Measurements from ENCODE around the gene SLC31A1.

Gene SLC31A1

DNA sequence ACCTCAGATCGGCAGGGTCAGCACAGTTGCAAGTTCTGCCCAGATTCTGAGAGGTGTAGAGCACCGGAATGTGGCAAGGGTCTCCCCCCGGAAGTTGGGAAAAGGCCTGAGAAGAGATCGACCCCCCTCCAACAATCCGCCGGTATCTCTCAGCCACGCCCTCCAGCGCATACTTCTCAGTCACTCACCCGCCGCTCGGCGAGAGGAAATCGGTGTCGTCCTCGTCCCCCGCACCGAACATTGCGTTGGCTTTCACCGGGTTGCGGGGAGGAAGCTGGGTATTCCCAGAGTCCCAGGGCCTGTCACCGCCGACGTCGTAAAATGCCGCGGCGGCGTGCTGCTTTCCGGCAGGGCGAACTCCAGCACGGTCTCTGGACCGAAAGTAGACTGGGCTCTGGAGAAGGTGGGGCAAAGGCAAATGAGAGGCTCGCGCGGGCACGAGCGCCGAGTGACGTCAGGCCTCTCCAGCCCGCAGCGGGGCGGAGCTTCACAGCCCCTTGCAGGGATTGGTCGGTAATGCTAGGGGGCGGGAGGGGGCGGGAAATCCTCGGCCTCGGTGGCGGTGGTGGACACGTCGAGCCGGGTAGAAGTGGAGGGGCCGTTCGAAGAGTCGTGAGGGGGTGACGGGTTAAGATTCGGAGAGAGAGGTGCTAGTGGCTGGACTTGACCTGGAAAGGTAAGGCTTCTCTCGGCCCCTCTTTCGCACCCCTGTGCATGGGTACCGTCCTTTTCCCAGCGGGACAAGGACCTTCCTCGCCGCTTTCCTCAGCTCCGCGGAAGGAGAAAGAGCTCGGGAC is at the start of gene SLC31A1, which contains the start of gene FKBP15:
SLC31A1 (plus strand) TSS at position 542 of the 797 bp plus-strand sequence. CDS start 34,605 bp downstream, outside the sequence.
FKBP15 (minus strand) TSS at position 275 of the 797 bp plus-strand sequence; CDS start at position 241, 34 bp downstream.
- DNase-seq: peak; percentile 98

DNA sequence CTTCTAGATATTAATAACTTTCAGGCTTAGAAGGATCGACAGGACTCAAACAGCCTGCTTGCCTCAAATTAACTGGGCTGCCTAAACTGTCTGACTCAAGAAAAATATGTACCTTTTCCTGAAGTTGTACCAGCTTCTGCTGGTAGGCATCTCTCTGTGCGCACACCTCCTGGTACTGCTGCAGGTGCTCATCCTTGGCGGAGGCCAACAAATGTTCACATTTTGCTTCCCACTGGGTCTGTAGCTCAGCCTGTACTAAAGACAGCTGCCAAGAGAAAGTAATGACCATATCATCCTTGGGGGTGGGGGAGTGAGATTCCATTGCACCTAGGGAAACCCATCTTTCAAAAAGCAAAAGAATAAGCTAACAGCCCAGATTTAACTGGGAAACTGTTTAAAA is 48.0 kb upstream of the SLC31A1 start:
- DNase-seq: no peak

DNA sequence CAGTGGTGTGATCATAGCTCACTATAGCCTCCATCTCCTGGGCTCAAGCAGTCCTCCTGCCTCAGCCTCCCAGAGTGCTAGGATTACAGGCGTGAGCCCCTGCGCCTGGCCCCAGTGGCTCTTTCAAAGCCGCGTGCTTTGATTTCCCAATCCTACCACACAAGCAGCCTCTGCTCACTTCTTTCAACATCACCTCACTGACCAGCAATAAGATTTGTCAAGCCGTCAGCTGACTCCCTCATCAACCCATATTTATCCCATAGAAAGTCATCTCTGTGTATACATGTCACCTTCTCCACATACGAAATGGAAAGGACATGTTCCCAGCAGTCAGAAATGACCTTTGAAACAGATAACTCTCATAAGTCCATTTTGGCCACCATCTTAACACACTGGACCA is 44.5 kb upstream of the SLC31A1 start:
- no peak for DNase-seq

DNA sequence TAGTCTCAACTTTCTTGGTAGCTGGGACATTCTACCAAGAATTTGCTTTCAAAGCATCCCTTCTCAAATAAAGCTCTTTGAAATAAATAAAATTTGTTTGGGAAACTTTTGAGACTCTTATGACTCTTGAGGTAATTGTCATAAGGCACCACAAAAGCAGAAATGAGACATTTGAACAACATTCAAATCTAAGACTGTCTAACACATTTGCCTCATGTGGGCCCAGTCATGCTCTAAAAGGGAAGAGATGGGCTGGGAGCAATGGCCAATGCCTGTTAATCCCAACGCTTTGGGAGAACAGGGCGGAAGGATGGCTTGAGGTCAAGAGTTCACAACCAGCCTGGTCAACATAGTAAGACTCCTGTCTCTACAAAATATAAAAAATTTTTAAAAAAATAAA is 44.1 kb upstream of the SLC31A1 start:
- DNase-seq: no peak

DNA sequence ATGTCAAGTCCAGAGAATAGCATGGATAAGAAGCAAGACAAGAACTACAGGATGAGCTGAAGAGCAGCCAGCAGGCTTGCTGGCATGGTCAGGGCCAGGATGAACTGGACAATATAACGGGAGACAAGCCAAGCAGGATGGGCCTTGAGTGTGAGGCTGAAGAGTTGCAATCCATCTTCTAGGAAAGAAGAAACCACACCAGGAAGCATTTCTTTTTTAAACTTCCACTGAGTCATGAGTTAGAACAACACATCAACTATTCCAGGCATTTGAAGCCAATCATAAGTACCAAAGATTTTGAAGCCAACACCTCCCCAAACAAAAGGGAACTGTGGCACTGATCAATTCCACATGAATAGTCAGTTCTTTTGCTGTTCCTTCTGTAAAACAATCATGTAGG is 43.3 kb upstream of the SLC31A1 start:
- peak; percentile 7 for DNase-seq

DNA sequence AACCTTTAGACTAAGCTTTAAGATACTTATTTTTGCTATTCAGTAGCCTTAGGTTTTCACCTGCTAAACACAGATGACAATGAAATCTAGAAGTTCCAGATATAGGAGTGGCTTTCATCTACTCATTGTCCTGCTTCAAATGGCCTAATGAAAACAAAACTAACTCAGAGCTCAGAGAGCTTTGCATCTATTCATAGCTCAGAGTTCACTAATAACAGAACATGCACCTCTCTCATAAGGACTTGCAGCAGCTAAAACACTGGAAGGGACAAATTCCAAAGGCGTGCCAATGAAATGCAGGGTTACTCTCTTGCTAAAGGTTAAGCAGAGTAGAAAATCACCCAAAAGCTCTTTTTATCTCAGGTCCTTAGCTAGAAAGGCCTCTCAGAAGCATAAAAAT is 41.5 kb upstream of the SLC31A1 start:
- no peak for DNase-seq

DNA sequence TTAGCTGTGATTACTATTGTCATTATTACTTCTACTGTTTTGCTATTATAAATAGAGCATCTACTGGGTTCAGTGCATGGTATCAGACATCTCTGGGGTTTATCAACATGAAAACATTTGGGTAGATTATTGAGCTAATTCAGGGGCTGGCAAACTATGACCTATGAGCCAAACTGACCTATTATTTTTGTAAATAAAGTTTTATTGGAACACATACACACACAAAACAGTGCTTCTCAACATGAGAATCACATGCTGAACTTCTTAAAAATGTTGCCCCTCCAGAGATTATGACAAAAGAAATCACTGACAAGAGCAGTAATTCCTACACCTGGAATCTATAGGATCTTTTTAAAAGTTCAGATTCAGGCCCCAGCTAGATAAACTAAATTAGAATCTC is 40.2 kb upstream of the SLC31A1 start:
- DNase-seq: no peak

DNA sequence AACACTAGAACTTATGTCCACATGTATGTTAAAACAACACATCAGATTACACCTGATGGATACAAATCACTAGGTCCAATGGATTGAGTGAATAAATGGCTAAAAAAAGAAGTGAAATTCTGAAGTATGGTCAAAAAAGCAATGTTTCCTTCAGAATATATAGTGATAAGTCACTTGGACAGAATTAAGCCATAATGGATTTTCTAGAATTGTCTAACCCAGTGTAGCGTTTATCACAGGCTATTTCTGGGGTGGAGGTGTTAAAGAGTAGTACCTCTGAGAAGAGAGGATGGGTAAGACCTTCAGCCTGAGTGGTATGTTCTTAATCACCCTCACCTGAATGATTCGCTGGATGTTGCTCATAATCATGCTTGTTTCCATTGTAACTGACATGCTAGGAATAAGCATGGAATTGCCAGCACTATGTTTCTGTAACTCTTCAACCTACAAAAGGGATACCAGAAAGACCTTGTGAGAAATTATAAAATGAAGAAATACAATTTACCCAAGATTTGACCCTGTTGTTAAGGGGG is 37.3 kb upstream of the SLC31A1 start:
- no peak for DNase-seq

DNA sequence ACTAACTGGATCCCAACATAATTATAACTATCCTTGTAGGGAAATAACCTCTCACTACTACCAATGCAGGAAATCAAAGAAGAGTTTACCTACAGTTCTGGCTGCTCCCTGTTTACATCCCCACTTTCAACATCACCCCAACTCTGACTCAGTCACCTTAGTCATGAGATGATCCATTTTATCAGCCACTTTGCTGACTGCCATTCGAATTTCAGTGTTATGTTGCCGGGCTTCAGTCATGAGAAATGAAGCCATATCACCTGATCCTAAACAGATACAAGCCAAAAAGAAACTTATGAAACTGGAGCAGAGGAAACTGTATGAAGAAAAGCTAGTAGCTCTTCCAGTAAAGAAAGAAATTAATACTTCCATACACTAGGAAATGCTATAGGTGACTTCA is 36.8 kb upstream of the SLC31A1 start:
- no peak for DNase-seq

DNA sequence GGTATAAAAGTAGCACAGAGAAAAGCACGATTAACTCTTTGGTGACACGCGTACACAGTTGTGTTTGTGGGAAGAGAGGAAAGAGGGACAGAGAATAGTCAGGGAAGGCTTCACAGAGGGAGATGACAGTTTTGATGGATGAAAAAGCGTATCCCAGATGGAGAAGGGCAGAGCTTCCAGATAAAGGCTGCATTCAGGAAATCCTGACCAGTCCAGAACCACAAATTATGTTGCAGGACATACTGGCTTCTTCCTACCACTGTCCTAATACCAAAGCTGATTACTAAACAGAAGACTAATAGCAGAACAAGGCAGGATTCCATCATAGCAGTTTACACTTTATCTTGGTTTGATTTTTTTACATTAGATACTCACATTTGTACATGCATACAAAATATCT is 36.1 kb upstream of the SLC31A1 start:
- no peak for DNase-seq

DNA sequence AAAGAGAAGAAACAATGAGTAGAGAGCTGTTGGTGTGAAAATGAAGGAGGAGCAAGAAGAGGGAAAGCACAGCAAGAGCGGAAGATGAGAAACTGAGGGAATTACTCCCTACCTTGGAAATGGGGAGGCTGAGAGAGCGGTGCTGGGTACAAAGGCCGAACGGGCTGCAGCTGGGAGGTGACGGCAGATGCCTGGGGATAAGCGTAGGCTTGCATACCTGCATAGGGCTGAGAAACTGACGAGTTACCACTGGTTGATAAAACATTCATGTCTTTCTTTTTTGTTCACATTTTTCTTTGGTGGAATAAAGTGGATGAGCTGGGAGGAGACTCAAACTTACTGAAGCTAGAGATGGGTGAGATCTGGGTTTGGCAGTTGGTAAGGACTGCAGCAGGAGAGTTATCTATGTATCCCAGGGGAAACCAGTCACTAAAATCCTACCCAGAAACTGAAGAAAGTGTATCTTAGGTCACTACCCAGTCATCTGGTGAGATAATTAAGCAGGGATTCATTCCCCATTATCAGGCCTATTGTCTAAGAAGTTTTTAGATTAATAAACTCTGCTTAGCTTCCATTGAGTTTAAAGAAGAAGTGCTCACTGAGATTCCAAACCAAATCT is 35.1 kb upstream of the SLC31A1 start:
- DNase-seq: no peak

DNA sequence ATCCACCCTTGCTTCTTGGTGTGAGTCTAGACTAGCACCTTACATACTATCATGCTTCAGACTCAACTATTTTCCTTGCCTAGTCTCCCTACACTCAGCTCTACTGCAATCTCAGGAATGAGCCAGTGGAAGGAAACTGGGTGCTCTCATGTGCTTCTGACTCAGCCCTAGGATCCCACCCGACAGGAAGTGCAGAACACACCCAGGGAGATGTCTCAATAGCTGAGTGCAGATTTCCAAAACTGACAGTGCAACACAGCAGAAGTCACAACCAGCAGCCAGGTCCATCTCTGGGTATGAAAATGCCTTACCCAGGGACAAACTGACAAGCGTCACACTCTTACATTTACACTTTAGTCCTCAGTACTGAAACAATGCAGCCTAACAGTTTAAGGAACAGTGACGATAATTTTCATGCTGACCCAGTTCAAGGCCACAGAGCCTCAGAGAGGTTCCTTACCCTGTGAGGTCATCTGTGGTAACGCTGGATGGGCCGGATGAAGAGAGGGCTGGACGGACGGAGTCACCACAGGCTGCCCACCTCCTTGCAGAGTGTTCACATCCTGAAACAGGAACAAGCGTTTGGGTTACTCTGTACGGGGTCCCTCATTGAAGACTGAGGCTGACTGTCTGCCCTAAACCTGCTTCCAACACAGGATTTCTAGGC is 33.3 kb upstream of the SLC31A1 start:
- DNase-seq: peak; percentile 80

DNA sequence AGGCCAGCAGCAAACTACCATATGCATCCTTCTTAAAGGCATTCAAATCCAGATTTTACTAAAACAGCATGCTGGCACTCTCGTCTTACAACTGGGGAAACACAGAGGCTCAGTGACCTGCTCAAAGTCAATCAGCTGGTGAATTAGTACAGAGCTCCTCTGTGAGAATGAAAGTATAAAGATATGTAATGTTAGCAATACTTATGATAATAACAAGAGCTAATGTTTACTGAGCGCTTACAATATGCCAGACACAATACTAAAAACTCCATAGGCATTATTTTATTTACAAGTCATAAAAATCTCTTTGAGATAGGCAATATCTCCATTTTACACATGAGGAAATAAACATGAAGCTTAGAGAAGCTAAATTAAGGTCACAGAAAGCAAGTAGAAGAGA is 28.9 kb upstream of the SLC31A1 start:
- no peak for DNase-seq

DNA sequence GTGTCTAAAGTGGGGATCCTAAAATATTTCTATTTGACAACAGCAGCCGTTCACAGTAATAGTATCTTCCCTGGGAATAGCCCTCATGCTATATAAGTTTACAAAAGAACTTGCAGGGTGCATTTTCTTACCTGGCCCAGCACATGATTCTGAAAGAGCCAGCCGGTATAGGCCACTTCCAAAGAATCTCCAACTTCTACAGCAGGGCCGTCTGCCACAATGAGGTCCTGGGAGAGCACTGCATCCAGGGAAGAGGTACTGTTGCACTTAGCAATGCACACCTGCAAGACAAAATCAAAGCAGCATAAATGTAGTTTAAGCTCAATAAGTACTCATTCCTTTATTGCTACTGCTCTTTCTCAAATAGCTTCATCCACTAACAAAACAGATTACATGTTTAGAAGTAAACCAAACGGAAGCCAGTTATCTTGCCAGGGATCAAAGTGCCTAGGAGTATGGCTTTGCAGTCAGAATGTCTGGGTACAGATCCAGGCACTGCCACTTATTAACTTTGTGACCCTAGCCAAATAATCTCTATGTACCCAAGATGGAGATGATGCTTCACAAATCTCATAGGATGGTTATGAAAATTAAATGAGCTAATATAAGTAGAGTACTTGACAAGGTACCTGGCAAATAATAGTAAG is 21.5 kb upstream of the SLC31A1 start:
- DNase-seq: no peak

DNA sequence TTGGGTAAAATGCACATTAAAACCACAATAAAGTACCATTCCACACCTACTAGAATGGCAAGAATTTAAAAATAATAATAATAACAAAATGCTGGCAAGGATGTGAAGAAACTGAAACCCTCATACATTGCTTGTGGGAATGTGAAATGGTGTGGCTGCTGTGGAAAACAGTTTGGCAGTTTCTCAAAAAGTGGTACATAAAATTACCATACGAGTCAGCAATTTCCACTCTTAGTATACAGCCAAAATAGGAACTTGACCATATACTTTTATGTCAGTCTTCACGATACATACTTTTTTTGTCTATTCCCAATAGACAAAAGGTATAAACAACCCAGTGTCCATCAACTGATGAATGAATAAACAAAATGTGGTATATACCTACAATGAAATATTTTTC is 15.9 kb upstream of the SLC31A1 start:
- no peak for DNase-seq

DNA sequence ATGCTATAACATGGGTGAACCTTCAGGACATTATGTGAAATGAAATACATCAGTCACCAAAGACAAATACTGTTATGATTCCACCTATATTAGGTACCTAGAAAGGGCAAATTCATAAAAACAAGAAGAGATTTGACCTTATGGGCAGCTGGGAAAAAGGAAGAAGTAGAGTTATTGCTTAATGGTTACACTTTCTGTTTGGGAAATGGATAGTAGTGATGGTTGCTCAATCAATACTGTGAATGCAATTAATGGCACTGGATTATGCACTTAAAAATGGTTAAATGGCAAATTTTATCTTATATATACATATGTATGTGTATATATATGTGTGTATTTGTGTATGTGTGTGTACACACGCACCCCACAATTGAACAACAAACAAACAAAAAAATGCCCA is 15.5 kb upstream of the SLC31A1 start:
- DNase-seq: no peak

DNA sequence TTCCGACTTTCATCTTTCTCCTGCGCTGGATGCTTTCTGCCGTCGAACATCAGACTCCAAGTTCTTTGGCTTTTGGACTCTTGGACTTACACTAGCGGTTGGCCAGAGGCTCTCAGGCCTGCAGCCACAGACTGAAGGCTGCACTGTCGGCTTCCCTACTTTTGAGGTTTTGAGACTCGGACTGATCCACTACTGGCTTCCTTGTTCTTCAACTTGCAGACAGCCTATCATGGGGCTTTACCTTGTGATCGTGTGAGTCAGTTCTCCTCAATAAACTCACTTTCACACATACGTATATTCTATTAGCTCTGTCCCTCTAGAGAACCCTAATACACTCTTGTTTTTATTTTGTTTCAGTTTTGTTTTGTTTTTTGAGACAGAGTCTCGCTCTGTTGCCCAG is 10.5 kb upstream of the SLC31A1 start:
- DNase-seq: no peak

DNA sequence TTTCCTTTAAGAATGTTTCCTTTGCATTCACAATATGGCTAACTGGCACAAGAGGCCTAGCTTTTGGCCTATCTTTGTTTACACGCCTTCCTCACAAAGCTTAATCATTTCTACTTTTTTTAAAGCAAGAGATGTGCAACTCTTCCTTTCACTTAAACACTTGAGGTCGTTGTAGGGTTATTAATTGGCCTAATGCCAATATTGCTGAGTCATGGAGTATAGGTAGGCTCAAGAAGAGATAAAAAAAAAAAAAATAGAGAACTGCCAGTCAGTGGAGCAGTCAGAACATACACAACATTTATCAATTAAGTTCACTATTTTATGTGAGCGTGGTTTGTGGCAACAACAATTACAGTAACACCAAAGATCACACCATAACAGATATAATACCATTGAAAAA is 6.2 kb upstream of the SLC31A1 start:
- peak; percentile 22 for DNase-seq

DNA sequence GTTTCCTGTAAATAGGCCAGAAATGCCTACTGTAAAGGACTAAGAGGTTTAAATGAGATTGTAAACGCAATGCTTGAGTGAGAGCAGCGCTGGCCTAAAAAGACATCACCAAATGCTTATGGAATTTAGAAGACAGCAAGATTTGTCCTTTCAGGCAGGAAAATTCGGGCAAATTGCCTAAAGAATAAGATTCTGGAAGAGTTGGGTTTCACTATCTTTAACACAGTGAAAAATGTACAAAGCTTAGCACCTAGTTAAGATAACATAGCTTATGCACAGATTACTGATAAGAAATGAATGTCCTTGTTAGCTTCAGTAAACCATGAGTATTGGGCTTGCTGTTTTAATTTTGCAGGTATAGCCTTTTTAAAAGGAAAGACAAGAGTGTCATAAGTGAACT is 4.9 kb upstream of the SLC31A1 start:
- no peak for DNase-seq

DNA sequence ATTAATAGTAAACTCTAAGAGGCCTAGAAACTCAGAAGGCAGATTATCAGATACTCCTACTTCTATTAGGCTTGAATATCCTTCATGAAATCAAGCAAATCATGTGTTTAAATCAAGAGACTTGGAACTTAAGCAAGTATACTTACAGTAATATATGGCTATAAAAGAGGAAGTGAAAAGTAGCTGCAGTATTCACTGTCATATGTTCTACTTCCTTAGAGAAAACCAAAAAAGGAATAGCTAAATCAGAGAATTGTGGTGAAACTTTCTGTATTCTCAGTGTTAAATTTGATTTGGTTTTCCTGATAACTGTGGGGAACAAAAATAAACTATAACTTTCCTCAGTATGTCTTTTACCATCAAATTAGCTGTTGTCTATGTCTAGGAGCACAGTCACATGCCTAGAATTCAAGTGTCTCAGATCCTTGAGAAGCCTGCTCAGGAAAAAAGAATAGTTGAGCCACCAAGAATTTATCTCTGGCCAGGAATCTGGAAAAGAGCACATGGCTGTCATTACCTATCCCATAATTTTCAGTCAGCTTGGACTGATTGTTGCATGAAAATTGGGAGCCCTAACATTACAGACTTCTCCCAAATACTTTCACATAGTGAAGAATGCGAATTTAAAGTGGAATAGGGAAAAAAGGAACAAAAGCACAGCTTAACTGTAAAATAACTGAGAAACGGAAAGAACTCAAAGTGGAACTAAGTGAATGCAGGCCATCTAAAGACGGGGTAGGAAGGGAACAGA is 2.0 kb upstream of the SLC31A1 start:
- no peak for DNase-seq

DNA sequence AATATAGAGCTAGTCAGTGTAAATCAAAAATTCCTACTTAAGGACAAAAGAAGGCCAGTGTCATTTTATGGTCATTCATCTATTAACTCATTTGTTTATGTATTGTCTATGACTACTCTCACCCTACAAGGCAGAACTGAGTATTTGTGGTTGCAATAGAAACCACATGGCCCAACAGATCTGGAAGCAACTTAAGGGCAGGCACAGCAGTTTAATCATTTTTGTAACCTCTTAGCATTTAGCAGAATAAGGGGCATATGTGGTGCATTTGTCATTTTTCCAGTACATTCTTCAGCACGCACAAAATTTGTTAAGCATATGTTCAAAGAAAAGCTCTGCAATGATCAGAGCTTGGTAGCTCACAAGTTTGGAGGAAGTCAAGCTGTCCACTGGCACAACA is 1.4 kb upstream of the SLC31A1 start:
- peak; percentile 68 for DNase-seq

DNA sequence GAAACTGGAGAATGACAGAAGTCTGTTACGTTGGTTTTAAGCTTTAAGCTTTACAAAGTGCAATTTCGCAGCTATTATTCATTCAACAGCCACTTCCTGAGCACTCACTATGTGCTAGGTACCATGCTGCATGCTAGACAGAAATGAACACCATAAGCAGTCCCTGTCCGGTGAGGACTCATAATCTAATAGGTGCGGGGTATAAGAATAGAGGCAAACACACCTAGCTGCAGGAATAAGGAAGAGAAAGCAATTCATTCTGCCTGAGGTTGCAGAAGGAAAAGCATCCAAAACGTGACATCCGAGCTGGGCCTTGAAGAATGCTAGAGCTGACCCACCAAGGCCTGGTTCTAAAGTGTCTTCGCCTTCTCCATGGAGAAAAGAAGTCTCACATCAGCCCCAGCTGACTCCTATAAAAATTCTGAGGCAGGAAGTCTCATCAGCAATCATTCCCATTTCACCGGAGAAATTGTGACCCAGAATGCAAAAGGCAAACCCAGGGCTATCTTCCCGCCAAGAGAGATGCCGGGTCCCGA is 809 bp upstream of the SLC31A1 start:
- DNase-seq: no peak

Measured in fibroblast of skin of right quadriceps (primary cell).